PC-3 (cell line): ENCODE results near the gene CHCHD10.

Source experiments
- CTCF ChIP-seq: fragments of 300-600 bp; sonication (generic); conservative IDR thresholded peaks from 2 replicates; pipeline ENCODE4 v1.5.1; 2017; ENCODE audit warnings: antibody characterized with exemption, low read depth, mild to moderate bottlenecking, low read length
- EZH2 ChIP-seq: fragments of 300-600 bp; sonication (generic); IDR thresholded peaks from one replicate; pipeline ENCODE4 v1.6.1; 2017; ENCODE audit warnings: antibody characterized with exemption, mild to moderate bottlenecking, low read length; ENCODE audit not compliant: unreplicated experiment

- TF ChIP-seq EZH2 (no peak), CTCF (no peak)
These were observed 50.7 kb downstream of the CHCHD10 start for GRCh38 chr22:23716811-23717801.
